Small intestine (tissue), 7 donors: ENCODE data around the gene MEIS2. TPM values are rescaled to one million over a fixed set of nuclear protein-coding genes. Genes with fewer than 3 reads are reported as not detected.

Experiments used
- DNase-seq, 2 donors: peaks; one replicate each; pipeline versions ENCODE4 v3.0.0 to v3.0.0-alpha.2; 2013
- FAIRE-seq: peaks from 2 replicates; lab custom pipeline; 2012; peaks lifted over from hg19 to GRCh38; lab: Jason Lieb, UNC
- H3K27ac ChIP-seq, 3 donors: one replicate each; pipeline ENCODE4 v1.5.1; 2013; ENCODE audit warnings: low read length in 2 of 3, mild to moderate bottlenecking in 2 of 3, control low read depth in 1 of 3, inconsistent platforms in 1 of 3, low read depth in 1 of 3, moderate library complexity in 1 of 3
- H3K27me3 ChIP-seq, 3 donors: one replicate each; pipeline ENCODE4 v1.6.1; 2013; ENCODE audit warnings: low read length in 3 of 3, inconsistent platforms in 1 of 3; ENCODE audit not compliant: control insufficient read depth in 3 of 3, insufficient read depth in 3 of 3
- H3K36me3 ChIP-seq, 3 donors: one replicate each; pipeline ENCODE4 v1.6.1; 2013; ENCODE audit warnings: low read length in 3 of 3, inconsistent platforms in 1 of 3, low read depth in 1 of 3, mild to moderate bottlenecking in 1 of 3, moderate library complexity in 1 of 3; ENCODE audit not compliant: control insufficient read depth in 3 of 3, insufficient read depth in 2 of 3
- H3K4me1 ChIP-seq, 3 donors: one replicate each; pipeline ENCODE4 v1.6.1; 2013; ENCODE audit warnings: low read length in 2 of 3, inconsistent platforms in 1 of 3, low read depth in 1 of 3, mild to moderate bottlenecking in 1 of 3, moderate library complexity in 1 of 3; ENCODE audit not compliant: control insufficient read depth in 3 of 3, insufficient read depth in 2 of 3
- H3K4me3 ChIP-seq, 3 donors: one replicate each; pipeline ENCODE4 v1.5.1; 2013; ENCODE audit warnings: low read length in 3 of 3, control low read depth in 1 of 3, inconsistent platforms in 1 of 3, low read depth in 1 of 3, mild to moderate bottlenecking in 1 of 3, moderate library complexity in 1 of 3
- H3K9me3 ChIP-seq, 2 donors: one replicate each; pipeline ENCODE4 v1.6.1; 2013; ENCODE audit warnings: low read depth in 1 of 2, low read length in 1 of 2; ENCODE audit not compliant: control insufficient read depth in 2 of 2, insufficient read depth in 1 of 2
- WGBS, 3 donors: extraction: QIAGEN DNeasy Blood & Tissue Kit; methylation state at CpG; one replicate each; pipeline ENCODE4 v1.1.7; 2013; 5-methylcytosine and 5-hydroxymethylcytosine counted together
- polyA plus RNA-seq, 4 donors: library from polyadenylated mRNA; stranded (reverse) in 3 of 4; unstranded in 1 of 4; fragments of 200-250 nt in 3 of 4; fragments of 120-200 nt in 1 of 4; gene quantifications; one replicate each; pipeline versions ENCODE4 v1.2.1 to v1.2.3, GENCODE V29; 2013
- donor health status: healthy with polysubstance abuse.
- donor health status: control.
- donor health status: control.
- donor health status: Bipolar disorder and iron deficiency.
- donor health status: healthy.

MEIS2 gene
- polyA plus RNA-seq, 4 donors: 5.4 to 13.2 (median 10.2) TPM

DNA sequence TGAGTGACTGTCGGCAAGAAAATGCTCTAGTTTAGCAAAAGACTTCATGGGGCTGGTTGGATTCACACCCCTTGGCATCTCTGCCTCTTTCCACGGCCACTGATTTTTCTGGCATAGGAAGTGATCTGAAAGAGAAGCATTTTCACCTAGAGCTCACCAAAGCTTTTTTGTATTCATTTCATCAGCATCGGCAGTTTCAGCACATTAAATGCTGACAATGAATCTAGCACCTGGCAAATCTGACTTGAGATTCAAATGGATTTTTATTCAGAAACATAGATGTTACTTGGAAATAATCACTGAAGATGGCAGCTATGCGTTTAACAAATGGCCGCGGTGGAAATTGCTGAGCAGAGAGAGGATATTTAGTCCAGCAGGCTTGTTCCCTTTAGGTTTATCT, 155.9 kb downstream of the MEIS2 start:
- no peak overlapping the region for H3K27ac ChIP-seq
- 31 to 70% (median 66%) methylated on average over 6 of the region's 6 CpGs for WGBS, 3 donors
- H3K4me3 ChIP-seq: no peak overlapping the region
- H3K27me3 ChIP-seq: no peaks in the 10 kb centered on the region
- peaks cover 9 to 21% (median 10%) of the 10 kb centered on the region in 3 donors for H3K4me1 ChIP-seq
- FAIRE-seq (no peak), DNase-seq (no peak)
- H3K9me3 ChIP-seq: no peaks in the 10 kb centered on the region
- peaks cover 0 to 4% (median 0%) of the 10 kb centered on the region in 3 donors for H3K36me3 ChIP-seq

DNA sequence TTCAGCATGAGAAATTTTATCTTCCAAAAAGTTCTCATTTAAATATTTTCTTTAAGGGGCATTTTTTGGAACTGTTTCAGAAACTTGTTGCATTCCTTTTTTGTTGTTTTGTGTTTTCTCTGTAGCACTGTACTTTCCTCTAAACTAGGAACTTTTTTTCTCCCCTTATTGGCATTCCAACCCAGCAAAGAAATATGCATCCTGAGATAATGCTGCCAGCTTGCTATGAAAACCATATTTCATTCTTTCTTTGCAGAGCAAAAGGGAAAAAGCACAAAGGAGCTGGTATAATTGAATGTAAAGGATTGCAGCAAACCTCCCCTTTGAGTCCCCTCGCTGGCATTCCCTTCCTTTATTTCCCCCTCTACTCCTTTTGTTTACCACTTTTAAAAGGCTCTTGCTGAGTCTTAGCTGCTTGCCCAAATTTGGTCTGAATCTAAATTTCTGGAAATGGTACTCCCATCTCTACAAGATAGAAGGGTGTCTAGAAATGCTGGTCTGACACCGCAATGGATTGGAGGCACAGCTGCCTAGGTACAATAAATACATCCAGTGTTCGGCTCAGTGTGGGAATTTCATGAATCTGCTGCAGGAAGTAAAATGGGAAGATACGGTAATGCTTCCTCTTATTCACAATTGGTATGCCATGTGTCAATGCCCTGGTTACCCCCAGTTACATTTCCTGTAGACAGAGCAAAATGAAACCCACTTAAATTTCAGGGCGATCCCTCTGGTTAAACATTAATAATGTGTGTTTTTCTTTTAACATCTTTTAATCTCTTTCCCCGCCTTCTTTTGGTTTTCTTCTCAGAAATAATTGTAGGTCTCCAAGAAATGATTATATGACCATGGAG, 156.6 kb downstream of the MEIS2 start:
- Histone ChIP-seq H3K27me3 (no peaks in the 10 kb centered on the region), H3K27ac (no peak overlapping the region), H3K4me1 (peaks cover 9 to 21% (median 10%) of the 10 kb centered on the region in 3 donors), H3K36me3 (peaks cover 0 to 4% (median 0%) of the 10 kb centered on the region in 3 donors), H3K4me3 (no peak overlapping the region), H3K9me3 (no peaks in the 10 kb centered on the region)
- DNase-seq (peak in 1 of 2 donors; percentile 14), FAIRE-seq (no peak)
- WGBS, 3 donors: 34 to 55% (median 37%) methylated on average over 6 of the region's 6 CpGs

DNA sequence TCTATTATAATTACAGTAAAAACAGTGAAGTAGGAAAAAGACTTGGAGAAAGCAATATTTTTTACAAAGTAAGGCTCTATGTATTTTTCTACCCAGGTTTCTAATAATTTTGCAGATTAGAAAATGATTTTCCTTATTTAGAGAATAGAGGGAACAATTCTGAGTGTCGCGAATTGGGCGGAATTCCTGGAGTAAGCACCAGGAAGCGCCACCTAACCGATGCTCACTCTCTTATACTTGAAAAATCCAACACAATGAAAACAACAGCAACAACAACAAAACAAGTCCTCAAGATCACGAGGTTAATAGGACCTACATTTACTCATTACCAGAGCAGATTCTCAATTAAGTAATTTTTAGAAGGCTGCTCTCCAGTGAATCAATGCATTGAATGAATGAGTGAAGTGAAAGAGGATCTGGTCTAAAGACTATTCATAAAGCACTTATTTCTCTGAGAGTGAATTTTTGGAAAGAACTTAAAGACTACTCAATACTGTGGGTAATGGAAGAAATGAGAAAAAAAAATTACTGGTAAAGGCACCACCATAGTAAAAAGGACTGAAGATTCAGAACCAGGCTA, 158.0 kb downstream of the MEIS2 start:
- H3K27ac ChIP-seq: no peak overlapping the region
- WGBS, 3 donors: 57 to 70% (median 57%) methylated on average over 6 of the region's 6 CpGs
- peaks cover 9 to 21% (median 10%) of the 10 kb centered on the region in 3 donors for H3K4me1 ChIP-seq

DNA sequence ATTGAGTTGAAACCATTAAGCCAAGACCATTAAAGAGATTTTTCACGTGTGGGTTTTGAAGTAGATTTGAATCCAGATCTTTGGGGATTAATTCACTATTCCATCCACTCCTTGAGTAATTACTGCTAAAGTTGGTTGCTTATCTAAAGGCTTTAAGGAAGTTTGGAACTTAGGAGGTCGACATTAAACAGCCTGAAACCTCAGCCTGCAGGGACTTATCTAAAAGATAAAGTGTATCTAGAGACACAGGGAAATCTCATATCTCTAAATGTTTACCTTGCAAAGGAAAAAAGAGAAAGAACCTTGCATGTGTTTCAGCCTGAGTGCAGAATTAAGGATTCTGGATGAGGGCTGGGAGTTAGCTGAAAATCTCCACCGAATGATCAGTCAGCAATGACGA, 158.6 kb downstream of the MEIS2 start:
- FAIRE-seq: no peak

More for the DNA sequence above, 158.0 kb downstream of the MEIS2 start:
- Histone ChIP-seq H3K9me3 (no peaks in the 10 kb centered on the region), H3K36me3 (peaks cover 0 to 1% (median 0%) of the 10 kb centered on the region in 3 donors), H3K27me3 (no peaks in the 10 kb centered on the region), H3K4me3 (no peak overlapping the region)
- DNase-seq (no peak), FAIRE-seq (no peak)

DNA sequence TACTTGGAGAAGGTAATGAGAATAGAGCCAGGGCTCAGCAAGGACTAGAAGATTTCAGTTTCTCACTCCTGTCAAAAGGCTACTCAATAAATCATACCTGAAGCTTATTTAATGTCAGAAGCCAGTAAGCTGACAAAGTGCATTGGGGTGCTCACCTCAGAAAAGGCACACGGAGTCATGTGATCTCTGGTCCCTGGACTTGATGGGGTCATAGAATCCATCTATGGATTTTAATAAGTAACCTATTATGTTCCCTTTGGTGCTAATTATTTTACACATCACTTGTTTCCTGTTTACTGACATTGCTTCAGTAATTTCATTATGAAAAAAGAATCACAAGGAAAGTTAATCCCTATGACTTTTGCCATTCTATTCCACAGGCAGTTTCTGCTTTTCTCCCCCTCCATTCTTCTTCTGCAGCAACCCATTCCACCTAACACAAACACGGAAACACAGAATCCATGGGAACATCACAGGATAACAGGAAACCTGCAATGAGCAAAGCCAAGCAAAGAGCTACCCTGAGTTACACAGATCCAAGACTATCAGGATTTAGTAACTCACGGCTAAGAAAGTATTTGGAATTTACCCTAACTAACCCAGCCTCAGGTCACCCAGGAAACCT, 159.6 kb downstream of the MEIS2 start:
- Histone ChIP-seq H3K36me3 (peaks cover 0 to 1% (median 0%) of the 10 kb centered on the region in 3 donors), H3K4me1 (peaks cover 9 to 21% (median 10%) of the 10 kb centered on the region in 3 donors), H3K27me3 (no peaks in the 10 kb centered on the region), H3K9me3 (no peaks in the 10 kb centered on the region), H3K4me3 (no peak overlapping the region), H3K27ac (peak overlapping the region; percentile 18 to 65 (median 24))
- DNase-seq (peak; percentile 76 to 94), FAIRE-seq (peak; percentile 15)
- WGBS, 3 donors: 20 to 61% (median 39%) methylated on average over 3 of the region's 3 CpGs

More for the DNA sequence above, 158.6 kb downstream of the MEIS2 start:
- DNase-seq: peak in 1 of 2 donors; percentile 42
- H3K9me3 ChIP-seq: no peaks in the 10 kb centered on the region
- H3K4me3 ChIP-seq: no peak overlapping the region
- peaks cover 9 to 21% (median 10%) of the 10 kb centered on the region in 3 donors for H3K4me1 ChIP-seq
- 14 to 51% (median 25%) methylated on average over 4 of the region's 4 CpGs for WGBS, 3 donors
- H3K27ac ChIP-seq: no peak overlapping the region
- no peaks in the 10 kb centered on the region for H3K27me3 ChIP-seq
- H3K36me3 ChIP-seq: peaks cover 0 to 1% (median 0%) of the 10 kb centered on the region in 3 donors

DNA sequence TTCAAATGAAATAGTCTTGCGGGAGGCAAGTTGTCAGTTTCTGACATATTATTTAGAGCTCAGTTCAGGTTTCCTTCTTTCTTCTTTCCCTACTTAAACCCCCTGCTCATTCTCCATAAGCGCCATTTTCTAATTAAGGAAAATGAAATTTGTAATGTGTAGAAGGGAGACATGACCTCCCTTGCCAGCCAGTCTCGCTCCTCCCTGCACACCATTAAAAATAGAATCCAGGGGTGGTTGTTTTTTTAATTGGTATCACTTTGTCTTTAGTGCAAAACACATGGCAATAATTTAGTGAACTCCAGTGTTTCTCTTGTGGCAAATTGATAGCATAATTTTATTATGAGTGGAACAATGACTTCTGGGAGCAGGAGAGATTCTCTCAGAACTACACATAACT, 160.1 kb downstream of the MEIS2 start:
- FAIRE-seq: no peak
- 80 to 87% (median 82%) methylated on average over 3 of the region's 3 CpGs for WGBS, 3 donors

DNA sequence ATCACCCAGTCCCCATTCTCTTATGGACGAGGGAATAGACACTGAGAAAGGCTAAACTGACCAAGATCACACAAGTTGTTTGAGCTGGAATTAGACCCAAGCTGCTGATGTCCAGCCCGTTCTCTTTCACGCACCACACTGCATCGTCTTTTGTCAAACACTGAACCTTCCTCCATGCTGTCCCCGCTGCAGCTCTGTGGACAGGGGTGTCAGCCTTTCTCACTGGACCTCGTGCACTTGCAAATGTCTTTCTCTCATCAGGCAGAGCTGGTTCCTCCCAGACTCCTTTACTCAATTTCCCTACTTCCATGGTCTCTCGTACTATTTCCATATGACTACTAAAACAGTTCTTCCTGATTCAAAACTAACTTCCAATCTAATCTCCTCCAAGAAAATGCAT, 161.6 kb downstream of the MEIS2 start:
- Histone ChIP-seq H3K4me1 (peaks cover 5 to 11% (median 6%) of the 10 kb centered on the region in 3 donors), H3K9me3 (no peaks in the 10 kb centered on the region), H3K36me3 (no peaks in the 10 kb centered on the region), H3K4me3 (no peak overlapping the region), H3K27me3 (no peaks in the 10 kb centered on the region), H3K27ac (no peak overlapping the region)
- FAIRE-seq (no peak), DNase-seq (no peak)
- 90 to 93% (median 92%) methylated on average over 7 of the region's 7 CpGs for WGBS, 3 donors

More for the DNA sequence above, 160.1 kb downstream of the MEIS2 start:
- Histone ChIP-seq H3K4me1 (peaks cover 9 to 21% (median 10%) of the 10 kb centered on the region in 3 donors), H3K9me3 (no peaks in the 10 kb centered on the region), H3K36me3 (peaks cover 0 to under 1% (median 0%) of the 10 kb centered on the region in 3 donors), H3K27me3 (no peaks in the 10 kb centered on the region), H3K27ac (peak overlapping the region in 2 of 3 donors; percentile 24 to 65), H3K4me3 (no peak overlapping the region)
- no peak for DNase-seq

DNA sequence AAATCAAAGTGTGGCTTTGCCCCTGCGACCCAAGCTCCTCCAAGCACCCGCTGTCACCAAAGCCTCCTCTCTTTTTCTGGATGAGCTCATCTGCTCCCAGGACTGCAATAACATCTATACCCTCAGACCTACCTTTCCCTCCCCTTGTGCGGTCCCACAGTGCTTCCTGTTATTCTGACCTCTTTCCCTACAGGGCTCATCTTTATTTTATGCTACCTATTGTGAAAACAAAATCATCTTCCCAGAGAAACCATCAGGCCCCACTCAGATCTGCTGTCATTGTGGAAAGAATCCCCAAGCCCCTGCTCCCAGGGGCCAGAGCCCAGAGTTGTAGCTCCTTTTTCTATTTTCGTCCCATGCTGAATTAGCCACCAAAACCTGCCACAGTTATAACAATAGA, 162.2 kb downstream of the MEIS2 start:
- peaks cover 4 to 11% (median 5%) of the 10 kb centered on the region in 3 donors for H3K4me1 ChIP-seq
- no peak overlapping the region for H3K4me3 ChIP-seq
- 87 to 93% (median 87%) methylated on average over 4 of the region's 4 CpGs for WGBS, 3 donors
- H3K27me3 ChIP-seq: no peaks in the 10 kb centered on the region
- no peaks in the 10 kb centered on the region for H3K9me3 ChIP-seq
- no peaks in the 10 kb centered on the region for H3K36me3 ChIP-seq
- H3K27ac ChIP-seq: no peak overlapping the region
- DNase-seq: no peak
- no peak for FAIRE-seq
